PC-3 (cell line): ENCODE measurements around the gene FOXN3.

Experiments
- EZH2 ChIP-seq: fragments of 300-600 bp; sonication (generic); IDR thresholded peaks from one replicate; pipeline ENCODE4 v1.6.1; 2017; ENCODE audit warnings: antibody characterized with exemption, mild to moderate bottlenecking, low read length; ENCODE audit not compliant: unreplicated experiment
- TF ChIP-seq, protein P1 (sequence below): fragments of 300-600 bp; sonication (generic); conservative IDR thresholded peaks from 2 replicates; pipeline ENCODE4 v1.5.1; 2017; ENCODE audit warnings: antibody characterized with exemption, low read depth, mild to moderate bottlenecking, low read length

DNA sequence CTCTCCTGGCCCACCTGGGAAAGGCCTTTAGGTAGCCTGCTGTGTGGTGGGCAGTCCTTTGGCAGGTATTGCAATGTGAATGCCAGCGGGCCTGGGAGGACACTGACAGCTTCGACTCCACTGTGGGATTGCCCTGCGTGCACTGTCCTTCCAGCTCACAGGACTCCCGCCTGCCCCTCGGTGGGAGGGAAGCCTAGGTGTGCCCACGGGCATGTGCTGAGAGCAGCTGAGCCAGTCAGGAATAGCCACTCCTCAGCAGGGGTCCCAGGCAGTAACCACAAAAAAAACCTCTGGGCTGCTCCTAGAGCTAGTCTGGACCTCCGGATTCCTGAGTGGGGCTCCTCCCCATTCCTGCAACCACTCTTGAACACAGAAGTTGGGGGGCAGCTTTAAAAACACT is 278.2 kb downstream of the FOXN3 start:
- TF ChIP-seq, protein P1, sequence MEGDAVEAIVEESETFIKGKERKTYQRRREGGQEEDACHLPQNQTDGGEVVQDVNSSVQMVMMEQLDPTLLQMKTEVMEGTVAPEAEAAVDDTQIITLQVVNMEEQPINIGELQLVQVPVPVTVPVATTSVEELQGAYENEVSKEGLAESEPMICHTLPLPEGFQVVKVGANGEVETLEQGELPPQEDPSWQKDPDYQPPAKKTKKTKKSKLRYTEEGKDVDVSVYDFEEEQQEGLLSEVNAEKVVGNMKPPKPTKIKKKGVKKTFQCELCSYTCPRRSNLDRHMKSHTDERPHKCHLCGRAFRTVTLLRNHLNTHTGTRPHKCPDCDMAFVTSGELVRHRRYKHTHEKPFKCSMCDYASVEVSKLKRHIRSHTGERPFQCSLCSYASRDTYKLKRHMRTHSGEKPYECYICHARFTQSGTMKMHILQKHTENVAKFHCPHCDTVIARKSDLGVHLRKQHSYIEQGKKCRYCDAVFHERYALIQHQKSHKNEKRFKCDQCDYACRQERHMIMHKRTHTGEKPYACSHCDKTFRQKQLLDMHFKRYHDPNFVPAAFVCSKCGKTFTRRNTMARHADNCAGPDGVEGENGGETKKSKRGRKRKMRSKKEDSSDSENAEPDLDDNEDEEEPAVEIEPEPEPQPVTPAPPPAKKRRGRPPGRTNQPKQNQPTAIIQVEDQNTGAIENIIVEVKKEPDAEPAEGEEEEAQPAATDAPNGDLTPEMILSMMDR, result no peak
- TF ChIP-seq EZH2, result no peak
